CD1c-positive myeloid dendritic cell (primary cell): ENCODE data around the gene CCDC142.
"Not testable (repeated sequence)": the region's sequence is repeated elsewhere in the genome, so short reads cannot be mapped to it uniquely, and the experiment has no call there.

ENCODE experiments used
- DNase-seq: peaks from one replicate; pipeline ENCODE4 v3.0.0-alpha.2; 2016; ENCODE audit errors: extremely low spot score

Gene CCDC142

DNA sequence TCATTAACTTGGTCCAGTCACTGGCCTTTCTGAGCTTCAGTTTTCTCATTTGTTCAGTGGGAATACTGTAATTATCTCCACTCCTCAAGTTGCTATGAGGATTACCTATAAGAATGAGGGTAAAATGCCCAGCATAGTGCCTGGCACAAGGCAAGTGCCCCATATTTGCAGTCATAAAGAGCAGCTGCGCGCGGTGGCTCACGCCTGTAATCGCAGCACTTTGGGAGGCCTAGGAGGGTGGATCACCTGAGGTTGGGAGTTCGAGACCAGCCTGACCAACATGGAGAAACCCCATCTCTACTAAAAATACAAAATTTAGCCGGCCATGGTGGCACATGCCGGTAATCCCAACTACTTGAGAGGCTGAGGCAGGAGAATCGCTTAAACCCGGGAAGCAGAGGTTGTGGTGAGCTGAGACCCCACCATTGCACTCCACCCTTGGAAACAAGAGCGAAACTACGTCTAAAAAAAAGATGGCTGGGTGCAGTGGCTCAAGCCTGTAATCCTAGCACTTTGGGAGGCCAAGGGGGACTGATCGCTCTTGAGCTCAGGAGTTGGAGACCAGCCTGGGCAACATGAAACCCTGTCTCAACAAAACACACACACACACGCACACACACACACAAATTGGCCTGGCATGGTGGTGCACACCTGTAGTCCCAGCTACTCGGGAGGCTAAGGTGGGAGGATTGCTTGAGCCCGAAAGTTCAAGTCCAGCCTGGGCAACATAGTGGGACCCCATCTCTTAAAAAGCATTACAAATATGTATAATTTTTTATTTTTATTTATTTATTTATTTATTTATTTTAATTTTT is 40.1 kb downstream of the CCDC142 start:
- not testable (repeated sequence) for DNase-seq

DNA sequence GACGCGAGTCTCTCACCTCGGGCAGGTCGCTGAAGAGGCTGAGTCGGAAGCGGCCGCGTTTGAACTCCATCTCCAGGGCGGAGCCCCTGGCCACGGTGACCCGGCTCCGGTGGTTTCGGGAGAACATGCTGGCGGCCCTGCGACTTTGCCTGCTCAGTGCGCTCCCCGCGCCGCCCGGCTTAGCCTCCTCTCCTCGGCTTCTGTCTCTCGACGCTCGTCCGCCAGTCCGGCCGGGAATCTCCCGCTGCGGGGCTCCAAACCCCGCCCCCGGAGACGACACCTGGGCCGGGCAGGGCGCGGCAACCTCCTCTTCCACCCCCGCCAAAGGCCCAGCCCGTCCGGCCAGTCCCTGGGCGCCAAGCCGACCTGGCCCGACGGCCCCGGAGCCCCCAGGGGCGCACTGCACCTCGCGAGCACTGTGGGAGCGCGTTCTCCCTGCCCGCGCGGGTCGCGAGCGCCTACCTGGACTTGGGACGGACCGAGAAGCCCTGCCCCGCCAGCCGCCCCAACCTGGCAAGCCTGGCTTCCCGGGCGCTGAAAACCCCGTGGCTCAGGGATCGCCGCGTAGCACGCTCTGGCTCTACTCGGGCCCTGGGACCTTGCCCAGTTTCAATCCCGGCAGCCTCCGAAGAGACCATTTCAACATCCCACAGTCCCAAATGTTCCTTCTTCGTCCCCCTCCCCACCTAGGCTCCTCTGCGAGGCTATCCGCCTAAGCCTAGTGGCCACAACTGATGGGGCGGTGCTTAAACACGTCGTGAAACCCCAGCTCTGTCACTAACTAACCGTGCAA is 40.9 kb downstream of the CCDC142 start, which contains the start of gene RTKN:
Gene RTKN, minus strand, starts transcription at position 248 of the 793 bp plus-strand sequence. Its CDS starts 121 bp downstream, at position 127.
- no peak for DNase-seq

GRCh38 chr2:74441170-74441689 is 41.6 kb downstream of the CCDC142 start:
- DNase-seq, result no peak

GRCh38 chr2:74440378-74441169 is 42.2 kb downstream of the CCDC142 start:
- peak; percentile 73 for DNase-seq

DNA sequence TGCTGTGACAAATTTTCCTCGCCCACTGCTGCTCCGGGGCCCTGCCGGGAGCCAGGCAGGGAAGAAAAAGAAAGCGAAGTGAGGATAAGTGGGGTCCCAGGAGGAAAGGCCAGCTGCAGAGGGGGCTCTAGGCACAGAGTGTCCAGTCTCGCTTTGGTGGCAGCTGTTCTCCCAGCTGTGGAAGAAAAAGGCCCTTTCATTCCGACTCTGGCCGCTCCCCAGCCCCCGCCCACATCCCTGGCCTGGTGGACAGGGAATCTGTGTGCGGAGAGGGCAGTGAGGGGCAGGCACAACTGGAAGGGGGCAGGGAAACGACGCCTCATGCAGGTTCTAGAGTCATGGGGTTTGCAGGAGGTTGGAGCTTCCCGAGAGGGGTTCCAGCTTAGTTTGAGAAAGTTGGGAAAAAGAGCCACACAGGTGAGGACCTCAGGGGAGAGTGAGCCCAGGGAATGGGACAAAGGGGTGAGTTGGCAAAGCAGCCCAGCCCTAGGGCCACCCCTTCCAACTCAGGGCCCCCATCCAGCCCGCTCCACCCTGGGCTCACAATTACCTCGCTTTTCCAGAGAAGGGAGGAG is 42.9 kb downstream of the CCDC142 start:
- DNase-seq, result no peak

DNA sequence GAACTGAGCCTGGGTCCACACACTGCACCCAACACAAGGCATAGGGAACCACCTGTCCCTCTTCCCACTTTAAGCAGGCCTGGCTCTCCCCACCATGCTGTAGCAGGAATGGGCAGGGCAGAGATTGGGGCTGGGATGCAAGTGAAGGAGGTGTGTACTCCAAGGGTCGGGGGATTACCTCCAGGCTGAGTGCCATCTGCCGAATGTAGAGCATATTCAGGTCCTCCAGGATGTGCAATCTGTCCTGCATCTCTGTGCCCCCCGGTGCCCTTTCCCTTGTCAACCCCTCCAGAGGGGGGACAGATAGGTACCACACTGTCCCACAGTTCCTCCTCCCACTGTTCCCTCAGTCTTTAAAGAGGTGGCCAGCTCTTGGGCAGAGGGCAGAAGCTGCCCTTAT is 43.4 kb downstream of the CCDC142 start:
- DNase-seq, result no peak

- no peak for DNase-seq
Observed at GRCh38 chr2:74438248-74438647, 44.5 kb downstream of the CCDC142 start.

- peak; percentile 43 for DNase-seq
Observed at GRCh38 chr2:74436848-74437695, 45.7 kb downstream of the CCDC142 start.

DNA sequence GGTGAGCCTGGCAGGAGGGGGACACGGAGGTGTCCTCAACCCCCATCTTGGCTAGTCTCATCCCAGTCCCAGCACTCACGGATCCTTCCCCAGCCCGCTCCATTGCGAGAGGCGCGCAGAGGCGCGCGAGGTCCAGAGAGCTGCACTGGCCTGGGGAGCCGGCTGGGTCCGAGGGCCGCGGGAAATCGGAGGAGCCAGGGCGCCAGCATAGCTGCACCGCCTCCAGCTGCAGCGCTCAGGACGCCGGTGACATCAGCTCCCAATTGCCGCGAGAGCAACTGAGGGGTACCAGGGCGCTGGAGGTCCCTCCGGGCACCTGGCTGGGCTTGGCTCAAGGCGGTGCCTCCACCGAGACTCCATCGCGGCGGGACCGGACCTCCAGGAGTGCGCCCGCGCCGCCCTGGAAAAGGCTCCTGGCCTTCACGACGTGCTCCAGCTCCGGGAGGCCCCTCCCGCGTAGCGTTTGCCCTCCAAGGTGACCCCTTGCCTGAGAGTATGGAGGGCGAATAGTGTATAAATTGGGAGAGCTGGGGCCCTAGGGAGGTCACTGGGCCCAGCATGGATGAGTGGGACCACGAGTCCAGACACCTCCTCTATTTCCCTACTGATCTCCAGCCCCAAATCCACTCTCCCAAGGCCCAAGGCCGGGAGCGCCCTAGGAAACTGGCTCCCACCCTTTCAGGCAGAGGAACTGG is 46.5 kb downstream of the CCDC142 start:
- no peak for DNase-seq

DNA sequence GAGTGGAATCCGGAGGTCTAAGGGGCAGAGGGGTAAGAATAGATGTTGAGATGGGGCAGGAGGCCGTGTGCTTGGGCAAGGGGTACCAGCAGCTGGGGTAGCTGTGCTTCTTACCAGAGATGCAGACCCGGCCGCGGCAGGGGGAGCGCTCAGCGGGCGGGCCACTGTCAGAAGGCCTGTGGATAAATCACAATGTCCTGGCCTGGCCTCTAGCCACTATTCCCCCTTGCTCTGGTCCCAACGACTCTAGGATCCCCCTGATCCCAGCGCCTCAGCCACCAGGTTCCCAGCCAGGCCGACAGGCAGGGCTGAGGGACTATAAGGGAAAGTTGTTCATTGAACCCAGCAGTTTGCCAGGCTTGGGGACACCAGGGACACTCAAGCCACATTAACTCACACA is 52.3 kb downstream of the CCDC142 start:
- DNase-seq, result no peak

- no peak for DNase-seq
Observed at GRCh38 chr2:74429487-74430451, 53.0 kb downstream of the CCDC142 start.

DNA sequence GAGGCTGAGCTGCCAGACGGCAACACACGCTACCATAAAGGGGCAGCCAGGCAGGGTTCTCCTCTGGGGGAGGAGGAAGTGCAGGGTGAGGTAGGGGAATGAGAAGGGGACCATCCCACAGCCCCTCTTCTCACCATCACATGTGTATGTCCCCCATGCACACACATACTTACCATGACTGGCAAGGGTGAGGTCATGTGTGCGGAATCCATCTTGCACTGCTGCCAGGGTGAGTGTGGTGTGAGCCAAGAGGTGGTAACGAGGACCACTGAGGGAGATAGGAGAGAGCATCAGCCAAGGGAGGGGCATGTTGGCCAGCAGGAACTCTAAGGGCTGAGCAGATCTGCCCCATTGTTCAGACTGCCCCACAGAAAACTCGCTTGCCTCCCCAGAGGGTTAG is 54.1 kb downstream of the CCDC142 start:
- no peak for DNase-seq

- DNase-seq, result no peak
Observed at GRCh38 chr2:74427551-74427950, 55.2 kb downstream of the CCDC142 start.

DNA sequence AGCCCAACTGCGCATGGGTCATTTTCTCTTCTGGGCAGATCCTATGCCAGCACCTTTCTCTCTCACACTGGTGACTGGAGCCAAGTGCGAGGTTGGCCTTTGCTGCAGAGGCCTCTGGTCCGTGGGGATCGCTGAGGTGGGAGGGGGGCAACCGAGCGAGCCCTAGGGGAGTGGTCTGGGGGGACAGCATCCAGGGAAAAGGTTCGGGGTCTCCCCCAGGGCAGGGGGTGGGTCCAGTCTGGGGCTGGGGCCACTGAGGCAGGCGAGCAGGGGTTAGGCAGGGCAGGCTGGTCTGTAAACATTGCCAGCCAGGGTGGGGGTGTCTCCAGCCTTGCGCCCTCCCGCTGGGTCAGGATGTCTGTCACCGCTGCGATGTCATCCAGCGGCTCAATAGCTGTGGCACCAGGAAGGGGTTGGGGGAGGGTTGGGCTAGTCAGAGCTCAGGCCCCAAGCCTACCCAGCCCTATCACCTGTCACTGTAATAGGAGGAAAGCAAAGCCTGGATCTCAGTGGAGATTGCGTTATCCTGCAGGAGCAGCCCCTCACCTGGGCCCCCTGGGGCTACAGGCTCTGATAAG is 56.5 kb downstream of the CCDC142 start:
- DNase-seq, result no peak

DNA sequence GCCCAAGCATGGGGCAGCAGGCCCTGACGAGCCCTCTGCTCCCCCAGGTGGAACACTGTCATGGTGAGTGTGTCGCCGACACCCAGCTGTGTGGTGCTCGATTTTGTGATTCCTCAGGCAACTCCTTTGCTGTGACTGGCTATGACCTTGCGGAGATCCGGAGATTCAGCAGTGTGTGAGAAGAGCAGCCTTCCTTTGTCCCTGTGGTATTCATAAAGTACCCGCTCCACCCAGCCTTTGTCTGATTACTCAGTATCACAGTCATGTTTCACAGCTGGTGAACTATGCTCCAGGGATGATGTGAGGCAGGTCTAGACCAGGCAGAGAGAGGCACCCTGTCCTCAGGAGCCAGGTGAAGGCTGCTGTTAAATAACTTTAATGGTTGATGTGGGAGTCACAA is 57.3 kb downstream of the CCDC142 start:
- DNase-seq, result no peak

DNA sequence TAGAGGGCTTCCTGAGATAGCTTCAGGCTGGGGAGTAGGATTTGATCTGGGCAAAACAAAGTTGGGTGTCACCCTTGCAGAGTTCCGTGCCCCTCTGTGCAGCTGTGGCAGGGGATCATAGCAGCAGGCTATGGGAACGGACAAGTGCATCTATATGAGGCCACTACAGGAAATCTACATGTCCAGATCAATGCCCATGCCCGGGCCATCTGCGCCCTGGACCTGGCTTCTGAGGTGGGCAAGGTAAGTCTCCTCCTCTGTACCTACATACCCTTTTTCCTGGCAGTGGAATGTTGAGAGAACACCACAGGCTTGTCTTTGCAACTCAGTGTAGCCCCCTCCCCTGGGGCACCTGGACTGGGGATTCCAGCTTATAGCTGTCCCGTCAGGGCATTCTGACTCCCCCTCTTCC is 57.8 kb downstream of the CCDC142 start:
- DNase-seq, result no peak

DNA sequence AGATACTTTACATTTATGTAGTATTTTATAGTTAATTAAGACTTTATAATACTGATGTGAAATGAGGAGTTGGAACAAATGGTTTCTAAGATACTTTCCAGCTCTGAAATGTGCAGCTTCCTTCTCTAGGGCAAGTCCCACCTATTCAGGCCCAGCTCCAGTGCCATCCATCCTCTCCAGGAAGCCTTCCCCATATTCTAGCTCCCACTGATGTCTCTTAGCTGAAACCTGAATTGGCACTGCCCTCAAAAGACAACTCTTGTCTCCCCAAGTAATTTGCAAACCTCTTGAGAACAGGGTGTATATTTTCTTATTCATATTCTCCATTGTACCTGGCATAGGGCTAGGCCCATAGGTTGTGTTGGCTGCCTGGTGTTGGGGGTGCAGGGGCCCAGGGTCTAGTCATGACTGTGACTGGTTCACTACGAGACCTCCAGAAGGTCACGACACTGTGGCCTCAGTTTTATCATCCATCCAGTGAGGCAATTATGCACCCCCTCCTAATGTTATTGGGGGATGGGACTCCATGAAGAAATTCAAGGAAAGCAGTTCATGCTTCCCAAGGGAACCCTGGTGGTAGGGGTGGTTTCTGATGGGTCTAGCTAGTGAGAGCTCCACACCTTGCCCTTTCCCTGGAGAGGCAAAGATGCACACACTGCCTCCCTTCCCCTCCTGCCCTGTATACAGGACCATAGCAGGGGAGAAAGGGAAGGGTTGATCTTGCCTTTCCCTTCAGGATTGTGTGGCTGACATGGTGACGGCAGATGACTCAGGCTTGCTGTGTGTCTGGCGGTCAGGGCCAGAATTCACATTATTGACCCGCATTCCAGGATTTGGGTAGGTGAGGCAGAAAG is 58.4 kb downstream of the CCDC142 start:
- DNase-seq, result no peak
